Chondrocyte (in vitro differentiated cells): ENCODE data around the gene EML3. TPM values are rescaled to one million over a fixed set of nuclear protein-coding genes. Genes with fewer than 3 reads are reported as not detected.
A peak's percentile ranks its signal among the peaks of the same experiment; 100 is the strongest.

Experiments used
- DNase-seq: peaks from one replicate; pipeline ENCODE4 v3.0.0; 2021; ENCODE audit warnings: mixed read lengths, low spot score
- H3K27ac Mint-ChIP-seq: one replicate; pipeline ENCODE4 v1.8.0; 2021; ENCODE audit warnings: mild to moderate bottlenecking, moderate library complexity, mixed read lengths; ENCODE audit not compliant: unreplicated experiment
- H3K27me3 Mint-ChIP-seq: 2 replicates; pipeline ENCODE4 v1.8.0; 2021; ENCODE audit warnings: low read depth, mixed read lengths
- H3K36me3 Mint-ChIP-seq: 2 replicates; pipeline ENCODE4 v1.8.0; 2021; ENCODE audit warnings: low read depth, mixed read lengths
- H3K4me1 Mint-ChIP-seq: 2 replicates; pipeline ENCODE4 v1.8.0; 2021; ENCODE audit warnings: low read depth, mild to moderate bottlenecking, mixed read lengths
- H3K4me3 Mint-ChIP-seq: one replicate; pipeline ENCODE4 v1.8.0; 2021; ENCODE audit warnings: mild to moderate bottlenecking, moderate library complexity, mixed read lengths; ENCODE audit not compliant: unreplicated experiment
- H3K9me3 Mint-ChIP-seq: 2 replicates; pipeline ENCODE4 v1.8.0; 2021; ENCODE audit warnings: low read depth, mixed read lengths
- total RNA-seq: library from RNA; stranded (reverse); gene quantifications from 3 replicates; pipeline ENCODE4 v1.2.1, GENCODE V29; 2021
- TF ChIP-seq, protein P1 (sequence below): fragments of 200-600 bp; sonication (generic); IDR thresholded peaks from 2 replicates; pipeline ENCODE4 v1.5.0; 2021; ENCODE audit warnings: antibody characterized with exemption, mild to moderate bottlenecking, moderate library complexity

EML3 gene
- total RNA-seq, 1 donor from 2014 or later: 58.9 TPM

DNA sequence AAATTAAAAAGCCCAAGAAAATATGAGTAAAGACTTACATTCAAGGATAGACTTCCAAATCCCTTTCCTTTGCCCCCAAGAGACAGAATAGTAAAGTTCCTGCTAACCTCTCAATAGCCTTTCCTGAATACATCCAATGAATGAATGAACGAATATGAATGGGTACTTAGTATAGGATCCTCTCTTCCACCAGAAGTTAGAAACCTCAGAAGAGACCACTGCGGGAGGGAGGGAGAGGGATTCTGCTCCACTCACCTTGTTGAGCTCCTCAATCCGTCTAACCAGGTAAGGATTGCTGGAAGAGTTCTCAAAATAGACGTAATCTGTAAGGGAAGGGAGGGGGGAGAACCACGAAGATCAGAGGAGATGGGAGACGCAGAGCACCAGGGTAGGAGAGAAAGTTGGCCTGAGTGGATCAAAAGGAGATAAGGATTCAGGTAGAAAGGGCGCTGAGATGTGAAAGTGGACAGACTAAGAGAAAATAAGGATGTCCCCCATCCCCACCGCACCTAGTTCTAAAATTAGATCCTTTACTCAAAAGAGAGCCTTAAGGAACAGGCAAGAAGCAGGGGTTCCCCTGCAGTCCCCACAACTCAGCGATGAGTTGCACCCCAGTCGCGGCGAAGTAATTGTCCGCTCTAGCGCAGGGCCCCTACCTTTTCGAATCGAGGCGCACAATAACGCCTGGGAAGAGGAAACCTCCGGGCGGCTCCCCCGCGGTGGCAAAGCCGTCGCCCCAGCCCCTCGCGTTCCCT lies 12.0 kb downstream of the EML3 start:
- no peaks in the 10 kb centered on the region for H3K27me3 Mint-ChIP-seq
- peak overlapping the region; percentile 80 for H3K4me3 Mint-ChIP-seq
- peaks cover 19% of the 10 kb centered on the region for H3K36me3 Mint-ChIP-seq
- H3K27ac Mint-ChIP-seq: peak overlapping the region; percentile 76
- TF ChIP-seq, protein P1, sequence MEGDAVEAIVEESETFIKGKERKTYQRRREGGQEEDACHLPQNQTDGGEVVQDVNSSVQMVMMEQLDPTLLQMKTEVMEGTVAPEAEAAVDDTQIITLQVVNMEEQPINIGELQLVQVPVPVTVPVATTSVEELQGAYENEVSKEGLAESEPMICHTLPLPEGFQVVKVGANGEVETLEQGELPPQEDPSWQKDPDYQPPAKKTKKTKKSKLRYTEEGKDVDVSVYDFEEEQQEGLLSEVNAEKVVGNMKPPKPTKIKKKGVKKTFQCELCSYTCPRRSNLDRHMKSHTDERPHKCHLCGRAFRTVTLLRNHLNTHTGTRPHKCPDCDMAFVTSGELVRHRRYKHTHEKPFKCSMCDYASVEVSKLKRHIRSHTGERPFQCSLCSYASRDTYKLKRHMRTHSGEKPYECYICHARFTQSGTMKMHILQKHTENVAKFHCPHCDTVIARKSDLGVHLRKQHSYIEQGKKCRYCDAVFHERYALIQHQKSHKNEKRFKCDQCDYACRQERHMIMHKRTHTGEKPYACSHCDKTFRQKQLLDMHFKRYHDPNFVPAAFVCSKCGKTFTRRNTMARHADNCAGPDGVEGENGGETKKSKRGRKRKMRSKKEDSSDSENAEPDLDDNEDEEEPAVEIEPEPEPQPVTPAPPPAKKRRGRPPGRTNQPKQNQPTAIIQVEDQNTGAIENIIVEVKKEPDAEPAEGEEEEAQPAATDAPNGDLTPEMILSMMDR: no peak
- H3K4me1 Mint-ChIP-seq: peaks cover 40% of the 10 kb centered on the region
- DNase-seq: no peak
- no peaks in the 10 kb centered on the region for H3K9me3 Mint-ChIP-seq

- Mint-ChIP-seq H3K27me3 (no peaks in the 10 kb centered on the region), H3K4me1 (peaks cover 40% of the 10 kb centered on the region), H3K9me3 (no peaks in the 10 kb centered on the region), H3K27ac (peak overlapping the region; percentile 76), H3K4me3 (peak overlapping the region; percentile 80), H3K36me3 (peaks cover 24% of the 10 kb centered on the region)
- no peak for DNase-seq
- TF ChIP-seq, protein P1: no peak
Observed at GRCh38 chr11:62599901-62600300, 12.7 kb downstream of the EML3 start.

DNA sequence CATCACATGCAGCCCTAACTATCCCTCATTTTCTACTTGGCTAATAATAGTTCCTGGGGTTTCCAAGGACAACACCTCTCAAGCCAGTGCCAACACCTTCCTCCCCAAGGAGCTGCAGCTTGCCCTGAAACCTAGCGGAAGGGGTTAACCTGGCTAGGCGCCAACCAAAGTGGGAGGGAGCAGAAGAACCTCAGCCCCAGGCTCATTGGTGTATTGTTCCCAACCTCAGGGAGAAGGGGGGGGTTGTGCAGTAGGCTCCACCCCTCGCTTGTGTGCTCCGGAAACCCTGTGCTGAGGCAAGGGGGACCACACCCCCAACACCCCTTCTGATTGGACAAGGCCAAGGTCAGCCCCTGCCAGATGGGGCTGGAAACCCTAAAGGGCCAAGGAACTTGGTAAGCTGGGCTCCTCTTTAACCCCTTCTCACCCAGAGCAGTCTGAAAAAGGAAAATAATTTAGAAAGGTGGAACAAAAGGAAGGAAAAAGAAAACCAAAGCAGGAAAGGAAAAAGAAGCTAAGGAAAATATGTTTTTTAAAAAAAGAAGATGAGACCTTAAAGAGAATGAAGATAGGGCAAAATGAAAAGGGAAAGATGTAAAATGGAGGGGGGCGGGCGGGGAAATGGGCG lies 13.4 kb downstream of the EML3 start:
- Mint-ChIP-seq H3K36me3 (peaks cover 29% of the 10 kb centered on the region), H3K4me3 (peak overlapping the region; percentile 80), H3K27ac (peak overlapping the region; percentile 76), H3K27me3 (no peaks in the 10 kb centered on the region), H3K4me1 (peaks cover 40% of the 10 kb centered on the region), H3K9me3 (no peaks in the 10 kb centered on the region)
- peak; percentile 94 for DNase-seq
- TF ChIP-seq, protein P1: no peak

DNA sequence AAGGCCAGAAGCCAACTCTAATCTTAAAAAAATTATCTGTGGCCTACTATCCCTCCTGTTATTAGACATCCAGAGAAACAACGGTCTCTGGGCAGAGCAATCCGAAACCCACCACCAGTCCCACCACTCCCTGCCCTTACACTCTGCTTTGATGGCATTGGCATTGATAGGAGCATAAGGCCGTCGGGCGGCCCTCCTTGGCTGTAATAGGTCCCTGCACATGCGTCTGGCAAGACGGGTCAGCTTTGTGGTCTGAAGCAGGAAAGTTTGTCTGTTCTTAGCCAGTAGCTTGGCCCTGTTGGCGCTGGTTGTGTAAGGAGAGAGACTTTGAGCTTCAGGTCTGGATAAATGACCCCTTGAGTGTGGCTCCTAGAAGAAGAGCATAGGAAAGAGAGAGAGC lies 17.5 kb downstream of the EML3 start:
- TF ChIP-seq, protein P1: no peak
- Mint-ChIP-seq H3K9me3 (no peaks in the 10 kb centered on the region), H3K4me1 (peaks cover 38% of the 10 kb centered on the region), H3K27ac (no peak overlapping the region), H3K27me3 (no peaks in the 10 kb centered on the region), H3K36me3 (peaks cover 40% of the 10 kb centered on the region), H3K4me3 (no peak overlapping the region)
- no peak for DNase-seq

GRCh38 chr11:62593434-62594044 lies 19.0 kb downstream of the EML3 start:
- Mint-ChIP-seq H3K36me3 (peaks cover 37% of the 10 kb centered on the region), H3K9me3 (no peaks in the 10 kb centered on the region), H3K4me3 (peak overlapping the region; percentile 16), H3K27me3 (no peaks in the 10 kb centered on the region), H3K4me1 (peaks cover 27% of the 10 kb centered on the region), H3K27ac (peak overlapping the region; percentile 92)
- DNase-seq: no peak
- TF ChIP-seq, protein P1: peak; percentile 76
